HepG2 (cell line): ENCODE results near the gene PCNA. TPM values are rescaled to one million over a fixed set of nuclear protein-coding genes. Genes with fewer than 3 reads are reported as not detected.

Source experiments
- FOXC1 ChIP-seq: sonication (generic); formaldehyde crosslinking; IDR thresholded peaks from 2 replicates; pipeline ENCODE4 v1.8.0; 2022; ENCODE audit warnings: mild to moderate bottlenecking, missing genetic modification reagents, borderline replicate concordance
- GATAD2A ChIP-seq: IDR thresholded peaks from 2 replicates; pipeline ENCODE4 v1.6.1; 2016
- HDAC1 ChIP-seq: sonication (generic); formaldehyde crosslinking; IDR thresholded peaks from 2 replicates; pipeline ENCODE4 v1.5.1; 2020; ENCODE audit warnings: mild to moderate bottlenecking, missing genetic modification reagents
- MEIS2 ChIP-seq: sonication (generic); formaldehyde crosslinking; IDR thresholded peaks from 2 replicates; pipeline ENCODE4 v1.9.0; 2021; ENCODE audit warnings: mild to moderate bottlenecking, missing genetic modification reagents
- NFKB2 ChIP-seq: sonication (generic); formaldehyde crosslinking; IDR thresholded peaks from 2 replicates; pipeline ENCODE4 v1.4.0; 2020; ENCODE audit warnings: missing genetic modification reagents, borderline replicate concordance
- PAX8 ChIP-seq: sonication (generic); formaldehyde crosslinking; IDR thresholded peaks from 2 replicates; pipeline ENCODE4 v1.8.0; 2022; ENCODE audit warnings: mild to moderate bottlenecking, missing genetic modification reagents, borderline replicate concordance
- PTBP1 ChIP-seq: fragments of 200-400 bp; formaldehyde crosslinking; IDR thresholded peaks from 2 replicates; pipeline ENCODE4 v1.6.1; 2018; ENCODE audit warnings: low read length, low read depth; ENCODE audit not compliant: poor library complexity, severe bottlenecking
- REPIN1 ChIP-seq: sonication (generic); formaldehyde crosslinking; IDR thresholded peaks from 2 replicates; pipeline ENCODE4 v1.8.0; 2022; ENCODE audit warnings: missing genetic modification reagents, low read depth, mild to moderate bottlenecking, borderline replicate concordance
- REXO4 ChIP-seq: sonication (generic); formaldehyde crosslinking; IDR thresholded peaks from 2 replicates; pipeline ENCODE4 v1.8.0; 2022; ENCODE audit warnings: missing genetic modification reagents, mild to moderate bottlenecking, borderline replicate concordance
- TBP ChIP-seq: sonication (generic); formaldehyde crosslinking; IDR thresholded peaks from 2 replicates; pipeline ENCODE4 v1.5.0; 2020; ENCODE audit warnings: missing genetic modification reagents
- ZBTB43 ChIP-seq: sonication (generic); formaldehyde crosslinking; conservative IDR thresholded peaks from 2 replicates; pipeline ENCODE4 v1.4.0; 2020; ENCODE audit warnings: missing genetic modification reagents
- ZEB1 ChIP-seq: IDR thresholded peaks from 2 replicates; pipeline ENCODE4 v1.6.1; 2012; ENCODE audit warnings: mild to moderate bottlenecking, low read depth, inconsistent platforms; ENCODE audit not compliant: insufficient replicate concordance
- ZIK1 ChIP-seq: sonication (generic); formaldehyde crosslinking; IDR thresholded peaks from 2 replicates; pipeline ENCODE4 v1.5.0; 2020; ENCODE audit warnings: mild to moderate bottlenecking, low read depth, missing genetic modification reagents, borderline replicate concordance
- ZKSCAN8 ChIP-seq: IDR thresholded peaks from 2 replicates; pipeline ENCODE4 v1.6.1; 2016; ENCODE audit warnings: borderline replicate concordance, missing genetic modification reagents, missing compliant biosample characterization
- ZNF446 ChIP-seq: sonication (generic); formaldehyde crosslinking; IDR thresholded peaks from 2 replicates; pipeline ENCODE4 v1.5.0; 2020; ENCODE audit warnings: mild to moderate bottlenecking, missing genetic modification reagents
- ZNF709 ChIP-seq: sonication (generic); formaldehyde crosslinking; IDR thresholded peaks from 2 replicates; pipeline ENCODE4 v1.5.0; 2020; ENCODE audit warnings: mild to moderate bottlenecking, missing genetic modification reagents
- polyA plus RNA-seq, 8 experiments: library from polyadenylated mRNA; depleted of rRNA in 3 of 8; stranded (reverse) in 7 of 8; unstranded in 1 of 8; fragments of >200 nt; fragmentation: Illumina TruSeq in 4 of 8; extraction: Trizol in 4 of 8; gene quantifications; 2 replicates each; pipeline versions ENCODE4 v1.2.1 to v1.2.3, GENCODE V29; 2011 to 2016; ENCODE audit warnings: low read depth in 4 of 8, missing spikeins in 1 of 8, mixed read lengths in 1 of 8; ENCODE audit not compliant: insufficient read depth in 1 of 8
- total RNA-seq, 5 experiments: library from RNA; depleted of rRNA; stranded (reverse); fragments of >200 nt; fragmentation: Illumina TruSeq; extraction: Trizol; gene quantifications; 2 replicates each; pipeline ENCODE4 v1.2.3, GENCODE V29; 2016; ENCODE audit warnings: low read depth in 1 of 5
- TF ChIP-seq, protein P1 (sequence below): sonication (generic); formaldehyde crosslinking; IDR thresholded peaks from 2 replicates; pipeline ENCODE4 v1.5.0; 2020; ENCODE audit warnings: mild to moderate bottlenecking, missing genetic modification reagents
- TF ChIP-seq, protein P2 (sequence below): sonication (generic); formaldehyde crosslinking; IDR thresholded peaks from 2 replicates; pipeline ENCODE4 v1.4.0; 2020; ENCODE audit warnings: missing genetic modification reagents
- TF ChIP-seq, protein P3 (sequence below): sonication (generic); formaldehyde crosslinking; IDR thresholded peaks from 2 replicates; pipeline ENCODE4 v1.5.0; 2020; ENCODE audit warnings: mild to moderate bottlenecking, low read depth, missing genetic modification reagents, borderline replicate concordance
- TF ChIP-seq, protein P4 (sequence below): IDR thresholded peaks from 2 replicates; pipeline ENCODE4 v1.6.1; 2016; ENCODE audit warnings: low read depth, borderline replicate concordance

The PCNA gene
- total and polyA plus RNA-seq, 2 of the 13 experiments (the other 11 are each of a cell fraction or from before 2014, with no cell fraction given), result 229 to 655 TPM

GRCh38 chr20:5127204-5127858 lies 7.6 kb upstream of the PCNA start (continued):
- TF ChIP-seq, protein P1, sequence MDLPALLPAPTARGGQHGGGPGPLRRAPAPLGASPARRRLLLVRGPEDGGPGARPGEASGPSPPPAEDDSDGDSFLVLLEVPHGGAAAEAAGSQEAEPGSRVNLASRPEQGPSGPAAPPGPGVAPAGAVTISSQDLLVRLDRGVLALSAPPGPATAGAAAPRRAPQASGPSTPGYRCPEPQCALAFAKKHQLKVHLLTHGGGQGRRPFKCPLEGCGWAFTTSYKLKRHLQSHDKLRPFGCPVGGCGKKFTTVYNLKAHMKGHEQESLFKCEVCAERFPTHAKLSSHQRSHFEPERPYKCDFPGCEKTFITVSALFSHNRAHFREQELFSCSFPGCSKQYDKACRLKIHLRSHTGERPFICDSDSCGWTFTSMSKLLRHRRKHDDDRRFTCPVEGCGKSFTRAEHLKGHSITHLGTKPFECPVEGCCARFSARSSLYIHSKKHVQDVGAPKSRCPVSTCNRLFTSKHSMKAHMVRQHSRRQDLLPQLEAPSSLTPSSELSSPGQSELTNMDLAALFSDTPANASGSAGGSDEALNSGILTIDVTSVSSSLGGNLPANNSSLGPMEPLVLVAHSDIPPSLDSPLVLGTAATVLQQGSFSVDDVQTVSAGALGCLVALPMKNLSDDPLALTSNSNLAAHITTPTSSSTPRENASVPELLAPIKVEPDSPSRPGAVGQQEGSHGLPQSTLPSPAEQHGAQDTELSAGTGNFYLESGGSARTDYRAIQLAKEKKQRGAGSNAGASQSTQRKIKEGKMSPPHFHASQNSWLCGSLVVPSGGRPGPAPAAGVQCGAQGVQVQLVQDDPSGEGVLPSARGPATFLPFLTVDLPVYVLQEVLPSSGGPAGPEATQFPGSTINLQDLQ (CRISPR knock-in tag), result 0 out of 2 replicates have a peak, but pooled peaks have one; percentile 95
- TF ChIP-seq NFKB2 (no peak), PTBP1 (no peak), ZNF446 (CRISPR knock-in tag) (peak; percentile 41; the same call in 1 of the 2 replicates), ZIK1 (CRISPR knock-in tag) (peak; percentile 86; the same call in 1 of the 2 replicates), HDAC1 (CRISPR knock-in tag) (no peak), TBP (0 out of 2 replicates have a peak, but pooled peaks have one; percentile 36), FOXC1 (CRISPR knock-in tag) (peak; percentile 59; the same call in 1 of the 2 replicates), ZKSCAN8 (CRISPR knock-in tag) (no peak), ZNF709 (CRISPR knock-in tag) (peak; percentile 93), PAX8 (peak; percentile 76; the same call in 1 of the 2 replicates), MEIS2 (CRISPR knock-in tag) (no peak), REXO4 (peak; percentile 88), GATAD2A (peak; percentile 35; the same call in 1 of the 2 replicates), REPIN1 (no peak; the same call in 1 of the 2 replicates), ZEB1 (peak; percentile 22), ZBTB43 (no peak)
- TF ChIP-seq, protein P2, sequence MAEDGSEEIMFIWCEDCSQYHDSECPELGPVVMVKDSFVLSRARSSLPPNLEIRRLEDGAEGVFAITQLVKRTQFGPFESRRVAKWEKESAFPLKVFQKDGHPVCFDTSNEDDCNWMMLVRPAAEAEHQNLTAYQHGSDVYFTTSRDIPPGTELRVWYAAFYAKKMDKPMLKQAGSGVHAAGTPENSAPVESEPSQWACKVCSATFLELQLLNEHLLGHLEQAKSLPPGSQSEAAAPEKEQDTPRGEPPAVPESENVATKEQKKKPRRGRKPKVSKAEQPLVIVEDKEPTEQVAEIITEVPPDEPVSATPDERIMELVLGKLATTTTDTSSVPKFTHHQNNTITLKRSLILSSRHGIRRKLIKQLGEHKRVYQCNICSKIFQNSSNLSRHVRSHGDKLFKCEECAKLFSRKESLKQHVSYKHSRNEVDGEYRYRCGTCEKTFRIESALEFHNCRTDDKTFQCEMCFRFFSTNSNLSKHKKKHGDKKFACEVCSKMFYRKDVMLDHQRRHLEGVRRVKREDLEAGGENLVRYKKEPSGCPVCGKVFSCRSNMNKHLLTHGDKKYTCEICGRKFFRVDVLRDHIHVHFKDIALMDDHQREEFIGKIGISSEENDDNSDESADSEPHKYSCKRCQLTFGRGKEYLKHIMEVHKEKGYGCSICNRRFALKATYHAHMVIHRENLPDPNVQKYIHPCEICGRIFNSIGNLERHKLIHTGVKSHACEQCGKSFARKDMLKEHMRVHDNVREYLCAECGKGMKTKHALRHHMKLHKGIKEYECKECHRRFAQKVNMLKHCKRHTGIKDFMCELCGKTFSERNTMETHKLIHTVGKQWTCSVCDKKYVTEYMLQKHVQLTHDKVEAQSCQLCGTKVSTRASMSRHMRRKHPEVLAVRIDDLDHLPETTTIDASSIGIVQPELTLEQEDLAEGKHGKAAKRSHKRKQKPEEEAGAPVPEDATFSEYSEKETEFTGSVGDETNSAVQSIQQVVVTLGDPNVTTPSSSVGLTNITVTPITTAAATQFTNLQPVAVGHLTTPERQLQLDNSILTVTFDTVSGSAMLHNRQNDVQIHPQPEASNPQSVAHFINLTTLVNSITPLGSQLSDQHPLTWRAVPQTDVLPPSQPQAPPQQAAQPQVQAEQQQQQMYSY, result peak; percentile 68
- TF ChIP-seq, protein P3, sequence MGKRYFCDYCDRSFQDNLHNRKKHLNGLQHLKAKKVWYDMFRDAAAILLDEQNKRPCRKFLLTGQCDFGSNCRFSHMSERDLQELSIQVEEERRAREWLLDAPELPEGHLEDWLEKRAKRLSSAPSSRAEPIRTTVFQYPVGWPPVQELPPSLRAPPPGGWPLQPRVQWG (CRISPR knock-in tag), result no peak
- TF ChIP-seq, protein P4, sequence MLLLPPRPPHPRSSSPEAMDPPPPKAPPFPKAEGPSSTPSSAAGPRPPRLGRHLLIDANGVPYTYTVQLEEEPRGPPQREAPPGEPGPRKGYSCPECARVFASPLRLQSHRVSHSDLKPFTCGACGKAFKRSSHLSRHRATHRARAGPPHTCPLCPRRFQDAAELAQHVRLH (CRISPR knock-in tag), result no peak
